Activated gamma-delta T cell treated with anti-CD3 and anti-CD28 coated beads, Interleukin-2, amount 50 U/mL, for 16 hours (primary cell): ENCODE results near the gene COL9A3.

Experiments
- DNase-seq: peaks from one replicate; pipeline ENCODE4 v3.0.0-alpha.2; 2020; ENCODE audit warnings: low read depth

Gene COL9A3

GRCh38 chr20:62816884-62817873 lies at the start of gene COL9A3:
COL9A3 (plus strand) TSS chr20:62817050; CDS start chr20:62817065, 15 bp downstream.
- no peak for DNase-seq

GRCh38 chr20:62768234-62768546 lies 48.7 kb upstream of the COL9A3 start:
- DNase-seq, result no peak

GRCh38 chr20:62768551-62769287 lies 48.1 kb upstream of the COL9A3 start:
- DNase-seq, result no peak

- no peak for DNase-seq
Observed at GRCh38 chr20:62769346-62770071, 47.3 kb upstream of the COL9A3 start.

- DNase-seq, result no peak
Observed at GRCh38 chr20:62770111-62770910, 46.5 kb upstream of the COL9A3 start.

GRCh38 chr20:62770916-62771315 lies 45.9 kb upstream of the COL9A3 start:
- DNase-seq, result no peak

- DNase-seq, result no peak
Observed at GRCh38 chr20:62771396-62772102, 45.3 kb upstream of the COL9A3 start.

GRCh38 chr20:62772103-62772611 lies 44.7 kb upstream of the COL9A3 start:
- DNase-seq, result no peak

- no peak for DNase-seq
Observed at GRCh38 chr20:62772619-62772989, 44.2 kb upstream of the COL9A3 start.

- DNase-seq, result no peak
Observed at GRCh38 chr20:62772990-62773844, 43.6 kb upstream of the COL9A3 start.

- DNase-seq, result no peak
Observed at GRCh38 chr20:62773845-62774714, 42.8 kb upstream of the COL9A3 start.

- DNase-seq, result no peak
Observed at GRCh38 chr20:62774762-62775161, 42.1 kb upstream of the COL9A3 start.

GRCh38 chr20:62775206-62775605 lies 41.6 kb upstream of the COL9A3 start:
- no peak for DNase-seq

- no peak for DNase-seq
Observed at GRCh38 chr20:62776035-62776691, 40.7 kb upstream of the COL9A3 start.

- peak; percentile 23 for DNase-seq
Observed at GRCh38 chr20:62776692-62777527, 39.9 kb upstream of the COL9A3 start.

- no peak for DNase-seq
Observed at GRCh38 chr20:62777528-62777830, 39.4 kb upstream of the COL9A3 start.

GRCh38 chr20:62778058-62778457 lies 38.8 kb upstream of the COL9A3 start:
- DNase-seq, result no peak
